SK-N-MC (cell line): Measurements from ENCODE around the gene ZNF362.
A peak's percentile ranks its signal among the peaks of the same experiment; 100 is the strongest.

Experiments
- DNase-seq: peaks from one replicate; pipeline ENCODE4 v3.0.0-alpha.2; 2011; ENCODE audit warnings: low read depth, low spot score
- H3K27ac ChIP-seq: fragments of 200-600 bp; sonication (generic); 2 replicates; pipeline ENCODE4 v1.5.1; 2016; ENCODE audit warnings: mixed run types
- H3K36me3 ChIP-seq: fragments of 200-600 bp; sonication (generic); 2 replicates; pipeline ENCODE4 v1.6.1; 2017; ENCODE audit warnings: antibody characterized with exemption, low read length, mixed read lengths; ENCODE audit not compliant: insufficient read depth
- H3K4me3 ChIP-seq: fragments of 200-600 bp; sonication (generic); 2 replicates; pipeline ENCODE4 v1.5.1; 2016
- H3K9ac ChIP-seq: fragments of 200-600 bp; sonication (generic); 2 replicates; pipeline ENCODE4 v1.8.0; 2017; ENCODE audit warnings: mixed run types, mixed read lengths; ENCODE audit not compliant: insufficient read length
- H3K9me3 ChIP-seq: fragments of 200-600 bp; sonication (generic); 2 replicates; pipeline ENCODE4 v1.6.1; 2017; ENCODE audit warnings: low read depth, mild to moderate bottlenecking, antibody characterized with exemption, low read length, moderate library complexity, mixed read lengths
- EZH2 ChIP-seq: fragments of 200-600 bp; sonication (generic); IDR thresholded peaks from one replicate; pipeline ENCODE4 v1.6.1; 2017; ENCODE audit warnings: antibody characterized with exemption
- FOXP2 ChIP-seq: optimal IDR thresholded peaks from 2 replicates; pipeline ENCODE3; 2011; ENCODE audit warnings: mild to moderate bottlenecking, moderate library complexity; ENCODE audit not compliant: insufficient read depth; ENCODE audit errors: extremely low read length, control extremely low read depth
- POLR2AphosphoS5 ChIP-seq: IDR thresholded peaks from 2 replicates; pipeline ENCODE4 v1.6.1; 2012; ENCODE audit warnings: mild to moderate bottlenecking, low read depth, low read length, borderline replicate concordance

Gene ZNF362

GRCh38 chr1:33241866-33242265 is 14.4 kb upstream of the ZNF362 start:
- no peak overlapping the region for H3K27ac ChIP-seq
- TF ChIP-seq EZH2 (no peak), POLR2AphosphoS5 (no peak), FOXP2 (no peak)
- no peak overlapping the region for H3K9ac ChIP-seq
- H3K9me3 ChIP-seq = no peaks in the 10 kb centered on the region
- H3K4me3 ChIP-seq = no peak overlapping the region
- no peaks in the 10 kb centered on the region for H3K36me3 ChIP-seq
- no peak for DNase-seq

GRCh38 chr1:33242652-33243051 is 13.6 kb upstream of the ZNF362 start:
- Histone ChIP-seq H3K27ac (no peak overlapping the region), H3K9ac (no peak overlapping the region), H3K4me3 (no peak overlapping the region), H3K9me3 (no peaks in the 10 kb centered on the region), H3K36me3 (no peaks in the 10 kb centered on the region)
- TF ChIP-seq EZH2 (no peak), POLR2AphosphoS5 (no peak), FOXP2 (no peak)
- no peak for DNase-seq

- peak overlapping the region; percentile 21; the same call in 1 of the 2 replicates for H3K27ac ChIP-seq
- TF ChIP-seq FOXP2 = no peak
- TF ChIP-seq POLR2AphosphoS5 = no peak
- TF ChIP-seq EZH2 = no peak
- no peak for DNase-seq
- no peak overlapping the region for H3K4me3 ChIP-seq
- no peaks in the 10 kb centered on the region for H3K36me3 ChIP-seq
- H3K9me3 ChIP-seq = no peaks in the 10 kb centered on the region
- peak overlapping the region; percentile 34 for H3K9ac ChIP-seq
Observed at GRCh38 chr1:33244143-33244808, 12.0 kb upstream of the ZNF362 start.

GRCh38 chr1:33244809-33245186 is 11.5 kb upstream of the ZNF362 start:
- Histone ChIP-seq H3K9me3 (no peaks in the 10 kb centered on the region), H3K4me3 (no peak overlapping the region)

GRCh38 chr1:33246171-33246570 is 10.1 kb upstream of the ZNF362 start:
- H3K36me3 ChIP-seq = no peaks in the 10 kb centered on the region
- TF ChIP-seq POLR2AphosphoS5 (no peak), FOXP2 (no peak), EZH2 (no peak)
- H3K9me3 ChIP-seq = no peaks in the 10 kb centered on the region
- no peak overlapping the region for H3K9ac ChIP-seq
- H3K27ac ChIP-seq = no peak overlapping the region
- DNase-seq = no peak
- no peak overlapping the region for H3K4me3 ChIP-seq

More at GRCh38 chr1:33244809-33245186, 11.5 kb upstream of the ZNF362 start:
- TF ChIP-seq FOXP2 (no peak), EZH2 (no peak), POLR2AphosphoS5 (no peak)
- Histone ChIP-seq H3K27ac (no peak overlapping the region), H3K9ac (no peak overlapping the region), H3K36me3 (no peaks in the 10 kb centered on the region)
- DNase-seq = no peak

GRCh38 chr1:33247545-33247944 is 8.7 kb upstream of the ZNF362 start:
- DNase-seq = no peak
- no peak overlapping the region for H3K27ac ChIP-seq
- H3K4me3 ChIP-seq = no peak overlapping the region
- no peaks in the 10 kb centered on the region for H3K9me3 ChIP-seq
- no peak for TF ChIP-seq POLR2AphosphoS5
- no peak overlapping the region for H3K9ac ChIP-seq
- H3K36me3 ChIP-seq = no peaks in the 10 kb centered on the region

- Histone ChIP-seq H3K9me3 (no peaks in the 10 kb centered on the region), H3K27ac (no peak overlapping the region), H3K4me3 (no peak overlapping the region), H3K36me3 (no peaks in the 10 kb centered on the region), H3K9ac (no peak overlapping the region)
- DNase-seq = no peak
- no peak for TF ChIP-seq EZH2
Observed at GRCh38 chr1:33248244-33248643, 8.0 kb upstream of the ZNF362 start.

- Histone ChIP-seq H3K9ac (no peak overlapping the region), H3K27ac (no peak overlapping the region), H3K4me3 (no peak overlapping the region), H3K36me3 (no peaks in the 10 kb centered on the region), H3K9me3 (no peaks in the 10 kb centered on the region)
- no peak for DNase-seq
- TF ChIP-seq EZH2 = no peak
- TF ChIP-seq FOXP2 = no peak
- no peak for TF ChIP-seq POLR2AphosphoS5
Observed at GRCh38 chr1:33249422-33249821, 6.9 kb upstream of the ZNF362 start.

GRCh38 chr1:33250217-33250616 is 6.1 kb upstream of the ZNF362 start:
- no peak overlapping the region for H3K9ac ChIP-seq
- no peak for TF ChIP-seq EZH2
- no peak for TF ChIP-seq POLR2AphosphoS5
- TF ChIP-seq FOXP2 = no peak
- H3K4me3 ChIP-seq = no peak overlapping the region
- no peak overlapping the region for H3K27ac ChIP-seq
- no peaks in the 10 kb centered on the region for H3K36me3 ChIP-seq
- DNase-seq = no peak
- H3K9me3 ChIP-seq = no peaks in the 10 kb centered on the region
